ENCODE data around the gene AATK. TPM values are rescaled to one million over a fixed set of nuclear protein-coding genes. Genes with fewer than 3 reads are reported as not detected.

The AATK gene
- total and polyA plus RNA-seq, 2 experiments from 2014 or later: 1.1 to 5.0 TPM

- H3K36me3 Mint-ChIP-seq (ENCODE audit: low read depth): peaks cover 12% of the 10 kb centered on the region; the same call in 2 of the 3 replicates
- DNase-seq (ENCODE audit: low spot score): no peak
- H3K4me3 Mint-ChIP-seq: no peak overlapping the region
- Histone ChIP-seq H3K27ac (ENCODE audit: low read depth) (no peak overlapping the region), H3K27me3 (ENCODE audit: insufficient read depth) (no peaks in the 10 kb centered on the region), H3K9me2 (ENCODE audit: insufficient read depth) (no peaks in the 10 kb centered on the region), H3K79me2 (replicated peaks; ENCODE audit: insufficient read depth) (no peaks in the 10 kb centered on the region), H3F3A (replicated peaks; ENCODE audit: low read depth) (no peaks in the 10 kb centered on the region), H3K4me1 (ENCODE audit: insufficient read depth) (no peaks in the 10 kb centered on the region), H3K4me2 (no peak overlapping the region), H4K20me1 (replicated peaks; ENCODE audit: insufficient read depth) (no peaks in the 10 kb centered on the region), H2AFZ (no peak overlapping the region), H3K4me3 (no peak overlapping the region), H3K36me3 (ENCODE audit: insufficient read depth) (no peaks in the 10 kb centered on the region; the same call in 1 of the 2 replicates)
- no peak overlapping the region for H3K27ac Mint-ChIP-seq
- no peak for TF ChIP-seq ETS1 (IDR thresholded peaks at IDR 0.05)
- TF ChIP-seq EZH2 (IDR thresholded peaks at IDR 0.05; ENCODE audit: low read depth, unreplicated experiment): no peak
- TF ChIP-seq CTCF (conservative IDR thresholded peaks at IDR 0.05; ENCODE audit: low read depth in 2 of 2): no peak
- no peak for TF ChIP-seq EZH2phosphoT487 (IDR thresholded peaks at IDR 0.05; ENCODE audit: unreplicated experiment)
- TF ChIP-seq ZNF114 (CRISPR knock-in tag; IDR thresholded peaks at IDR 0.05): no peak
- TF ChIP-seq ZNF331 (CRISPR knock-in tag; IDR thresholded peaks at IDR 0.05; ENCODE audit: low read depth): no peak
- no peak for TF ChIP-seq CREB1 (CRISPR knock-in tag; IDR thresholded peaks at IDR 0.05; ENCODE audit: low read depth)
- TF ChIP-seq STAT1 (IDR thresholded peaks at IDR 0.05; ENCODE audit: unreplicated experiment): no peak
- TF ChIP-seq POLR2AphosphoS5 (IDR thresholded peaks at IDR 0.05; ENCODE audit: low read depth): no peak
- TF ChIP-seq REST (IDR thresholded peaks at IDR 0.05; ENCODE audit: unreplicated experiment): no peak
- TF ChIP-seq NANOG (IDR thresholded peaks at IDR 0.05; ENCODE audit: borderline replicate concordance): no peak
- no peak for TF ChIP-seq ZNF462 (CRISPR knock-in tag; IDR thresholded peaks at IDR 0.05)
- peaks cover 2% of the 10 kb centered on the region for H3K27me3 Mint-ChIP-seq (ENCODE audit: insufficient read depth, low read depth, poor library complexity)
- no peaks in the 10 kb centered on the region for H3K4me1 Mint-ChIP-seq
- H3K9me3 Mint-ChIP-seq: no peaks in the 10 kb centered on the region
- no peak for ATAC-seq
These were observed 31.4 kb upstream of the AATK start for GRCh38 chr17:81197409-81197795.

Data from GM23338 (cell line).